Peyer's patch (tissue), 4 donors: ENCODE measurements around the gene PFKP. TPM values are rescaled to one million over a fixed set of nuclear protein-coding genes. Genes with fewer than 3 reads are reported as not detected.
A peak's percentile ranks its signal among the peaks of the same experiment; 100 is the strongest.

Source experiments
- DNase-seq, 3 donors: peaks; one replicate each; pipeline ENCODE4 v3.0.0-alpha.2; 2017 to 2019
- H3K27ac ChIP-seq, 4 donors: fragments of 200-600 bp; sonication (generic); one replicate each; pipeline ENCODE4 v1.5.1; 2016 to 2019
- H3K27me3 ChIP-seq, 2 donors: fragments of 200-600 bp; sonication (generic); one replicate each; pipeline ENCODE4 v1.5.1; 2019
- H3K36me3 ChIP-seq, 3 donors: fragments of 200-600 bp; sonication (generic); one replicate each; pipeline ENCODE4 v1.5.1; 2016 to 2019
- H3K4me1 ChIP-seq, 4 donors: fragments of 200-600 bp; sonication (generic); one replicate each; pipeline ENCODE4 v1.5.1; 2016 to 2019
- H3K4me3 ChIP-seq, 4 donors: fragments of 200-600 bp; sonication (generic); 1 replicate in 3 of 4; 2 replicates in 1 of 4; pipeline ENCODE4 v1.5.1; 2016 to 2019; ENCODE audit warnings: mild to moderate bottlenecking in 1 of 4
- H3K9me3 ChIP-seq, 4 donors: fragments of 200-600 bp; sonication (generic); one replicate each; pipeline ENCODE4 v1.5.1; 2016 to 2019; ENCODE audit warnings: mild to moderate bottlenecking in 1 of 4
- CTCF ChIP-seq, 6 experiments: fragments of 450-650 bp in 4 of 6; fragments of 200-600 bp in 2 of 6; sonication (generic) in 1 of 6; IDR thresholded peaks; one replicate each; pipeline ENCODE4 v1.5.1; 2017 to 2019; ENCODE audit warnings: antibody characterized with exemption in 6 of 6, mild to moderate bottlenecking in 3 of 6, moderate library complexity in 1 of 6
- POLR2A ChIP-seq, 2 donors: fragments of 450-650 bp; IDR thresholded peaks; one replicate each; pipeline ENCODE4 v1.5.1; 2017; ENCODE audit warnings: antibody characterized with exemption in 2 of 2, mild to moderate bottlenecking in 2 of 2, moderate library complexity in 2 of 2
- total RNA-seq, 4 donors: library from RNA; depleted of rRNA; stranded (reverse); fragments of >200 nt; gene quantifications; one replicate each; pipeline ENCODE4 v1.1.0, GENCODE V29; 2016

PFKP gene
- total RNA-seq, 4 donors from 2014 or later: 79.0 to 130 (median 87.9) TPM

GRCh38 chr10:3126741-3127346 lies 59.5 kb downstream of the PFKP start:
- Histone ChIP-seq H3K27me3 (no peaks in the 10 kb centered on the region), H3K36me3 (peaks cover 0 to 77% (median 0%) of the 10 kb centered on the region in 3 donors), H3K4me1 (no peaks in the 10 kb centered on the region), H3K9me3 (no peaks in the 10 kb centered on the region), H3K27ac (peak overlapping the region in 1 of 4 donors; percentile 3), H3K4me3 (no peak overlapping the region)
- TF ChIP-seq CTCF (IDR thresholded peaks at IDR 0.05): no peak
- no peak for TF ChIP-seq POLR2A (IDR thresholded peaks at IDR 0.05)
- peak in 1 of 3 donors; percentile 55 for DNase-seq

GRCh38 chr10:3127921-3128320 lies 60.6 kb downstream of the PFKP start:
- H3K27ac ChIP-seq: no peak overlapping the region
- H3K9me3 ChIP-seq: no peaks in the 10 kb centered on the region
- no peaks in the 10 kb centered on the region for H3K27me3 ChIP-seq
- DNase-seq: no peak
- no peak for TF ChIP-seq POLR2A (IDR thresholded peaks at IDR 0.05)
- no peaks in the 10 kb centered on the region for H3K4me1 ChIP-seq
- H3K4me3 ChIP-seq: no peak overlapping the region
- peaks cover 0 to 77% (median 0%) of the 10 kb centered on the region in 3 donors for H3K36me3 ChIP-seq

- Histone ChIP-seq H3K36me3 (peaks cover 0 to 77% (median 0%) of the 10 kb centered on the region in 3 donors), H3K4me3 (no peak overlapping the region), H3K4me1 (no peaks in the 10 kb centered on the region), H3K9me3 (no peaks in the 10 kb centered on the region), H3K27me3 (no peaks in the 10 kb centered on the region), H3K27ac (no peak overlapping the region)
- DNase-seq: no peak
- TF ChIP-seq POLR2A (IDR thresholded peaks at IDR 0.05) (no peak), CTCF (IDR thresholded peaks at IDR 0.05) (no peak)
Observed at GRCh38 chr10:3128379-3129130, 61.2 kb downstream of the PFKP start.

- Histone ChIP-seq H3K36me3 (peaks cover 0 to 78% (median 0%) of the 10 kb centered on the region in 3 donors), H3K9me3 (no peaks in the 10 kb centered on the region), H3K4me1 (no peaks in the 10 kb centered on the region), H3K4me3 (no peak overlapping the region), H3K27me3 (no peaks in the 10 kb centered on the region), H3K27ac (no peak overlapping the region)
- TF ChIP-seq POLR2A (IDR thresholded peaks at IDR 0.05) (no peak), CTCF (IDR thresholded peaks at IDR 0.05) (no peak)
- no peak for DNase-seq
Observed at GRCh38 chr10:3129581-3130340, 62.4 kb downstream of the PFKP start.

GRCh38 chr10:3131098-3131497 lies 63.8 kb downstream of the PFKP start:
- H3K27me3 ChIP-seq: no peaks in the 10 kb centered on the region
- no peaks in the 10 kb centered on the region for H3K4me1 ChIP-seq
- no peak overlapping the region for H3K4me3 ChIP-seq
- peaks cover 0 to 83% (median 0%) of the 10 kb centered on the region in 3 donors for H3K36me3 ChIP-seq
- no peak for DNase-seq
- no peaks in the 10 kb centered on the region for H3K9me3 ChIP-seq
- no peak for TF ChIP-seq CTCF (IDR thresholded peaks at IDR 0.05)
- TF ChIP-seq POLR2A (IDR thresholded peaks at IDR 0.05): no peak
- H3K27ac ChIP-seq: no peak overlapping the region
